Caco-2 (cell line): ENCODE data around the gene DALRD3. TPM values are rescaled to one million over a fixed set of nuclear protein-coding genes. Genes with fewer than 3 reads are reported as not detected.

Source experiments
- BruUV-seq: library from RNA; stranded (reverse); fragments of 400-500 nt; replicated peaks from 2 replicates; lab custom pipeline; 2021; lab: Mats Ljungman, UMichigan
- CTCF ChIA-PET: fragments of 300-600 bp; sonication (Branson Sonifier 250); formaldehyde crosslinking; loops from one replicate; lab custom pipeline; 2022; ENCODE audit warnings: antibody characterized with exemption; lab: Charles Lee
- POLR2A ChIA-PET: fragments of 300-600 bp; sonication (Branson Sonifier 250); formaldehyde crosslinking; loops from one replicate; lab custom pipeline; 2022; ENCODE audit warnings: antibody characterized with exemption; lab: Charles Lee
- DNase-seq, 2 experiments: peaks; one replicate each; pipeline versions ENCODE4 v3.0.0 to v3.0.0-alpha.2; 2020 to 2022
- H3K27me3 ChIP-seq: replicated peaks from 2 replicates; pipeline ENCODE4 v1.6.0; 2011; ENCODE audit warnings: low read length; ENCODE audit not compliant: control insufficient read depth, insufficient read depth
- H3K36me3 ChIP-seq: 2 replicates; pipeline ENCODE4 v1.5.1; 2011; ENCODE audit warnings: low read length; ENCODE audit not compliant: control insufficient read depth, insufficient read depth
- H3K4me1 ChIP-seq: fragments of 250-450 bp; sonication (Bioruptor Pico); 2 replicates; pipeline ENCODE4 v1.5.1; 2020; ENCODE audit warnings: mild to moderate bottlenecking
- H3K4me3 ChIP-seq: 2 replicates; pipeline ENCODE4 v1.5.1; 2011; ENCODE audit warnings: low read depth, mild to moderate bottlenecking, control low read depth, low read length
- H3K9me3 ChIP-seq: fragments of 250-450 bp; sonication (Bioruptor Pico); 2 replicates; pipeline ENCODE4 v1.5.1; 2020; ENCODE audit warnings: mild to moderate bottlenecking, moderate library complexity
- H3K27ac Mint-ChIP-seq: one replicate; pipeline ENCODE4 v1.8.0; 2022; ENCODE audit warnings: mixed read lengths; ENCODE audit not compliant: unreplicated experiment
- H3K27me3 Mint-ChIP-seq: one replicate; pipeline ENCODE4 v1.8.0; 2022; ENCODE audit warnings: mixed read lengths; ENCODE audit not compliant: insufficient read depth, unreplicated experiment
- H3K36me3 Mint-ChIP-seq: one replicate; pipeline ENCODE4 v1.8.0; 2022; ENCODE audit warnings: mild to moderate bottlenecking, mixed read lengths; ENCODE audit not compliant: insufficient read depth, unreplicated experiment
- H3K4me1 Mint-ChIP-seq: one replicate; pipeline ENCODE4 v1.8.0; 2022; ENCODE audit warnings: low read depth, mixed read lengths; ENCODE audit not compliant: unreplicated experiment
- H3K4me3 Mint-ChIP-seq: one replicate; pipeline ENCODE4 v1.8.0; 2022; ENCODE audit warnings: mild to moderate bottlenecking, moderate library complexity, mixed read lengths; ENCODE audit not compliant: unreplicated experiment
- H3K9me3 Mint-ChIP-seq: one replicate; pipeline ENCODE4 v1.8.0; 2022; ENCODE audit warnings: mixed read lengths; ENCODE audit not compliant: unreplicated experiment
- CTCF ChIP-seq, 2 experiments: fragments of 200-600 bp in 1 of 2; IDR thresholded peaks; 1 replicate in 1 of 2; 2 replicates in 1 of 2; pipeline versions ENCODE4 v1.5.1 to v1.8.0; 2011 to 2022; ENCODE audit warnings: antibody characterized with exemption in 1 of 2, control low read depth in 1 of 2, inconsistent platforms in 1 of 2, low read depth in 1 of 2, low read length in 1 of 2, mild to moderate bottlenecking in 1 of 2, moderate library complexity in 1 of 2; ENCODE audit not compliant: insufficient read depth in 1 of 2, severe bottlenecking in 1 of 2, unreplicated experiment in 1 of 2
- intact Hi-C: fragments of 100-400 bp; cut with micrococcal nuclease; formaldehyde crosslinking; loops from one replicate; pipeline ENCODE4 v1.10.0; 2022; ENCODE audit not compliant: unreplicated experiment
- total RNA-seq: library from RNA; stranded (reverse); gene quantifications from 2 replicates; pipeline ENCODE4 v1.2.3, GENCODE V29; 2022

The DALRD3 gene
- total RNA-seq, 1 experiment from 2014 or later, result 21.4 TPM

GRCh38 chr3:48982686-48983085 is 35.7 kb downstream of the DALRD3 start:
- POLR2A ChIA-PET, result no interaction called here
- peaks cover 3% of the 10 kb centered on the region for H3K36me3 ChIP-seq

GRCh38 chr3:48982016-48982415 is 36.4 kb downstream of the DALRD3 start:
- H3K4me1 ChIP-seq, result no peaks in the 10 kb centered on the region
- H3K36me3 Mint-ChIP-seq, result peaks cover 69% of the 10 kb centered on the region
- H3K27me3 ChIP-seq, result no peaks in the 10 kb centered on the region
- intact Hi-C loops, result no loop called here
- no peak overlapping the region for H3K4me3 Mint-ChIP-seq
- H3K4me3 ChIP-seq, result no peak overlapping the region
- H3K27ac Mint-ChIP-seq, result no peak overlapping the region
- H3K36me3 ChIP-seq, result peaks cover 3% of the 10 kb centered on the region
- no peaks in the 10 kb centered on the region for H3K27me3 Mint-ChIP-seq
- no peak for TF ChIP-seq CTCF (IDR thresholded peaks at IDR 0.05; ENCODE audit: insufficient read depth in 1 of 2, low read depth in 1 of 2, low read length in 1 of 2, severe bottlenecking in 1 of 2, unreplicated experiment in 1 of 2)
- no TSS peak for BruUV-seq
- no peaks in the 10 kb centered on the region for H3K9me3 ChIP-seq
- H3K9me3 Mint-ChIP-seq, result no peaks in the 10 kb centered on the region
- DNase-seq, result no peak
- ChIA-PET POLR2A (no interaction called here), CTCF (no interaction called here)
- no peaks in the 10 kb centered on the region for H3K4me1 Mint-ChIP-seq

More at GRCh38 chr3:48982686-48983085, 35.7 kb downstream of the DALRD3 start:
- Mint-ChIP-seq H3K36me3 (peaks cover 67% of the 10 kb centered on the region), H3K9me3 (no peaks in the 10 kb centered on the region), H3K27me3 (no peaks in the 10 kb centered on the region), H3K4me3 (no peak overlapping the region), H3K4me1 (peaks cover 1% of the 10 kb centered on the region), H3K27ac (no peak overlapping the region)
- no peaks in the 10 kb centered on the region for H3K27me3 ChIP-seq
- no peaks in the 10 kb centered on the region for H3K9me3 ChIP-seq
- no peak overlapping the region for H3K4me3 ChIP-seq
- intact Hi-C loops, result no loop called here
- TF ChIP-seq CTCF (IDR thresholded peaks at IDR 0.05; ENCODE audit: insufficient read depth in 1 of 2, low read depth in 1 of 2, low read length in 1 of 2, severe bottlenecking in 1 of 2, unreplicated experiment in 1 of 2), result no peak
- no peaks in the 10 kb centered on the region for H3K4me1 ChIP-seq
- CTCF ChIA-PET, result no interaction called here
- BruUV-seq, result no TSS peak
- DNase-seq, result no peak

GRCh38 chr3:48980295-48980694 is 38.1 kb downstream of the DALRD3 start:
- Histone ChIP-seq H3K4me3 (no peak overlapping the region), H3K27me3 (no peaks in the 10 kb centered on the region), H3K36me3 (peaks cover 3% of the 10 kb centered on the region), H3K4me1 (no peaks in the 10 kb centered on the region), H3K9me3 (no peaks in the 10 kb centered on the region)
- ChIA-PET POLR2A (no interaction called here), CTCF (no interaction called here)
- DNase-seq, result no peak
- intact Hi-C loops, result no loop called here
- H3K4me1 Mint-ChIP-seq, result no peaks in the 10 kb centered on the region
- no peaks in the 10 kb centered on the region for H3K27me3 Mint-ChIP-seq
- no peaks in the 10 kb centered on the region for H3K9me3 Mint-ChIP-seq
- BruUV-seq, result no TSS peak
- no peak for TF ChIP-seq CTCF (IDR thresholded peaks at IDR 0.05; ENCODE audit: insufficient read depth in 1 of 2, low read depth in 1 of 2, low read length in 1 of 2, severe bottlenecking in 1 of 2, unreplicated experiment in 1 of 2)
- no peak overlapping the region for H3K27ac Mint-ChIP-seq
- peaks cover 84% of the 10 kb centered on the region for H3K36me3 Mint-ChIP-seq
- H3K4me3 Mint-ChIP-seq, result no peak overlapping the region
